ENCODE measurements around the gene MXD1.
"Not testable (repeated sequence)": the region's sequence is repeated elsewhere in the genome, so short reads cannot be mapped to it uniquely, and the experiment has no call there.

MXD1 gene

DNA sequence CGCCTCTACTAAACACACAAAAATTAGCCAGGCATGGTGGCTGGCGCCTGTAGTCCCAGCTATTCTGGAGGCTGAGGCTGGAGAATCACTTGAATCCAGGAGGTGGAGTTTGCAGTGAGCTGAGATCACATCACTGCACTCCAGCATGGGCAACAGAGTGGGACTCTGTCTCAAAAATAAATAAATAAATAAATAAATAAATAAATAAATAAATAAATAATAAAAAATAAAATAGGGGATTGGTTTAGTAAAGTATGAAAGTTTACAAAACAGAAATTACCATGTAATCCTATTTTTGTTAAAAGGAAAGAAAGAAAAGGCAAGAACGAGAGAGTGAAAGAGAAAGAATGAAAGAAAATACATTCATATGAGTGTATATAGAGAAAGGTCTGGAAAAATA lies 35.8 kb downstream of the MXD1 start:
- H3K23ac ChIP-seq (ENCODE audit: low read length); H3K27me3 ChIP-seq (ENCODE audit: insufficient read depth, low read length, poor library complexity); H3K9ac ChIP-seq (ENCODE audit: low read length); H2BK5ac ChIP-seq (ENCODE audit: low read length); H3K36me3 ChIP-seq (ENCODE audit: control insufficient read depth, insufficient read depth, low read length); H3K79me2 ChIP-seq (ENCODE audit: control insufficient read depth, insufficient read depth, low read length); H3K4me3 ChIP-seq (ENCODE audit: low read length); H2AK5ac ChIP-seq (ENCODE audit: low read length); H3K18ac ChIP-seq (ENCODE audit: low read length); H3K4ac ChIP-seq (ENCODE audit: low read depth, low read length); H3K79me1 ChIP-seq (ENCODE audit: low read length); H2BK15ac ChIP-seq (replicated peaks; ENCODE audit: low read depth); H4K5ac ChIP-seq (ENCODE audit: low read length); H3K27ac ChIP-seq (ENCODE audit: low read depth, low read length); H3K4me1 ChIP-seq (ENCODE audit: control insufficient read depth, low read depth, low read length); H2BK120ac ChIP-seq (ENCODE audit: low read depth, low read length); H3K56ac ChIP-seq (ENCODE audit: low read length); H3K4me2 ChIP-seq (ENCODE audit: low read length); H4K8ac ChIP-seq (ENCODE audit: low read depth, low read length); DNase-seq: not testable (repeated sequence)
- no CpG with 5 or more reads among the region's 3 CpGs for WGBS (ENCODE audit: extremely low coverage, insufficient coverage, low lambda C conversion rate)

DNA sequence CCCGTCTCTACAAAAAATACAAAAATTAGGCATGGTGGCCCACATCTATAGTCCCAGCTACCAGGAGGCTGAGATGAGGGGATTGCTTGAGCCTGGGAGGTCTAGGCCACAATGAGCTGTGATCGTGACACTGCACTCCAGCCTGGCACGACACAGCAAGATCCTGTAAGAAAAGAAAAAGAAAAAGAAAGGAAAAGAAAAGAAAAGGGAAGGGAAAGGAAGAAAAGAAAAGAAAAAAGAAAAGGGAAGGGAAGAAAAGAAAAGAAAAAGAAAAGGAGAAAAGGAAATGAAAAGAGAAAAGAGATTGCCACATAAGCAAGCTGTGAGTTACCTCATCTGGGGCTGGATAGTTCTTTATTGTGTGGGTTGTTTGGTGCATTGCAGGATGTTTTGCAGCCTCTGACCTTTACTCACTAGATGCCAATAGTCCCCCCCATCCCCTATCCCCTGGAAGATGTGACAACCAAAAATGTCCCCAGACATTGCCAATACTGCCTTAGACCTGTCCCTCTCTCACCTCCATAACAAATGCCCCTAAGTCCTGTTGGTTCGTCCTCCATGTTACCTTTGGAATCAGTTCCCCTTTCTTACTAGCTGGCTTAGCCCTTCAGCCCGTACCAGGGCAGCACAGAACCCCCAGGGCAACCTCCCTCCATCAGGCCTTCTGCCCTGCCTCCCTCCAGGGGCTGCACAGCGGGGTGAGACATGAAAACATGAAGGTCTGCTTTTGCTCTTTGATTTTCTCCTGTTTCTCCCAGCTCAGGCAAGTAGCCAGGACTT lies 37.6 kb downstream of the MXD1 start:
- no peaks in the 10 kb centered on the region for H3K79me1 ChIP-seq (ENCODE audit: low read length)
- H3K27ac ChIP-seq (ENCODE audit: low read depth, low read length), result no peak overlapping the region
- no peak overlapping the region for H3K18ac ChIP-seq (ENCODE audit: low read length)
- no peaks in the 10 kb centered on the region for H3K36me3 ChIP-seq (ENCODE audit: control insufficient read depth, insufficient read depth, low read length)
- no peak overlapping the region for H2BK15ac ChIP-seq (replicated peaks; ENCODE audit: low read depth)
- no peaks in the 10 kb centered on the region for H3K79me2 ChIP-seq (ENCODE audit: control insufficient read depth, insufficient read depth, low read length)
- H3K4me2 ChIP-seq (ENCODE audit: low read length), result no peak overlapping the region
- H3K23ac ChIP-seq (ENCODE audit: low read length), result no peak overlapping the region
- no peak overlapping the region for H3K4me3 ChIP-seq (ENCODE audit: low read length)
- no peaks in the 10 kb centered on the region for H3K4me1 ChIP-seq (ENCODE audit: control insufficient read depth, low read depth, low read length)
- no peak for DNase-seq
- no peaks in the 10 kb centered on the region for H3K27me3 ChIP-seq (ENCODE audit: insufficient read depth, low read length, poor library complexity)
- H4K8ac ChIP-seq (ENCODE audit: low read depth, low read length), result no peak overlapping the region
- H3K9ac ChIP-seq (ENCODE audit: low read length), result no peak overlapping the region
- no peak overlapping the region for H3K56ac ChIP-seq (ENCODE audit: low read length)
- no peak overlapping the region for H2BK120ac ChIP-seq (ENCODE audit: low read depth, low read length)
- no peak overlapping the region for H3K4ac ChIP-seq (ENCODE audit: low read depth, low read length)
- no peak overlapping the region for H2AK5ac ChIP-seq (ENCODE audit: low read length)
- H2BK5ac ChIP-seq (ENCODE audit: low read length), result no peak overlapping the region
- H4K5ac ChIP-seq (ENCODE audit: low read length), result no peak overlapping the region
- no CpG with 5 or more reads among the region's 6 CpGs for WGBS (ENCODE audit: extremely low coverage, insufficient coverage, low lambda C conversion rate)

DNA sequence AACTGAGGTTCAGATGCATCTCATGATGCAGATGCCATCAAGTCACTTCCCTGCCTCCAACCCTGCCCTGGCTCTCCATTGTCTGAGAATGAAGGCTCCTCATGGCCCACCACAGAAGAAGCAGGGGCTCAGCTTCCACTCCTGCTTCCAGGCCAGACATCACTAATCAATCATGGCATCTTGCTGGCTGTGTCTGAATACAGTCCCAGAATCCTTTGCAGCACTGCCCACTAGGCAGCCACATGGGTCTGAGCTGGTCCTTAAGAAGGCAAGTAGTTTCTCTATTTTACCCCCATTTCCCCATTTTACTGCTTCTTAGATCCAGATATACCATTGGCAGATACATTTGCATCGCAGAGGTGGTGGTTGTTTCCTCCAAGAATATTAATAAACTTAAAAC lies 39.2 kb downstream of the MXD1 start:
- no peak overlapping the region for H3K27ac ChIP-seq (ENCODE audit: low read depth, low read length)
- H3K23ac ChIP-seq (ENCODE audit: low read length), result no peak overlapping the region
- no peak overlapping the region for H3K18ac ChIP-seq (ENCODE audit: low read length)
- H4K8ac ChIP-seq (ENCODE audit: low read depth, low read length), result no peak overlapping the region
- no peak overlapping the region for H3K4me3 ChIP-seq (ENCODE audit: low read length)
- no peak overlapping the region for H3K4me2 ChIP-seq (ENCODE audit: low read length)
- no peak overlapping the region for H2BK5ac ChIP-seq (ENCODE audit: low read length)
- H3K56ac ChIP-seq (ENCODE audit: low read length), result no peak overlapping the region
- DNase-seq, result no peak
- no peaks in the 10 kb centered on the region for H3K27me3 ChIP-seq (ENCODE audit: insufficient read depth, low read length, poor library complexity)
- no peaks in the 10 kb centered on the region for H3K4me1 ChIP-seq (ENCODE audit: control insufficient read depth, low read depth, low read length)
- no peak overlapping the region for H2BK120ac ChIP-seq (ENCODE audit: low read depth, low read length)
- H3K9ac ChIP-seq (ENCODE audit: low read length), result no peak overlapping the region
- H3K4ac ChIP-seq (ENCODE audit: low read depth, low read length), result no peak overlapping the region
- no peak overlapping the region for H2AK5ac ChIP-seq (ENCODE audit: low read length)
- no peak overlapping the region for H4K5ac ChIP-seq (ENCODE audit: low read length)
- H3K36me3 ChIP-seq (ENCODE audit: control insufficient read depth, insufficient read depth, low read length), result no peaks in the 10 kb centered on the region
- H2BK15ac ChIP-seq (replicated peaks; ENCODE audit: low read depth), result no peak overlapping the region
- WGBS (ENCODE audit: extremely low coverage, insufficient coverage, low lambda C conversion rate), result no CpG with 5 or more reads among the region's 1 CpG
- H3K79me1 ChIP-seq (ENCODE audit: low read length), result no peaks in the 10 kb centered on the region
- H3K79me2 ChIP-seq (ENCODE audit: control insufficient read depth, insufficient read depth, low read length), result no peaks in the 10 kb centered on the region

GRCh38 chr2:69955029-69955428 lies 40.1 kb downstream of the MXD1 start:
- Histone ChIP-seq H3K36me3 (ENCODE audit: control insufficient read depth, insufficient read depth, low read length) (no peaks in the 10 kb centered on the region), H3K4me3 (ENCODE audit: low read length) (no peak overlapping the region), H3K23ac (ENCODE audit: low read length) (no peak overlapping the region), H4K5ac (ENCODE audit: low read length) (no peak overlapping the region), H2BK5ac (ENCODE audit: low read length) (no peak overlapping the region), H3K56ac (ENCODE audit: low read length) (no peak overlapping the region), H3K79me2 (ENCODE audit: control insufficient read depth, insufficient read depth, low read length) (no peaks in the 10 kb centered on the region), H3K4me2 (ENCODE audit: low read length) (no peak overlapping the region), H2AK5ac (ENCODE audit: low read length) (no peak overlapping the region), H4K8ac (ENCODE audit: low read depth, low read length) (no peak overlapping the region), H3K9ac (ENCODE audit: low read length) (no peak overlapping the region), H3K27me3 (ENCODE audit: insufficient read depth, low read length, poor library complexity) (no peaks in the 10 kb centered on the region), H3K18ac (ENCODE audit: low read length) (no peak overlapping the region), H2BK15ac (replicated peaks; ENCODE audit: low read depth) (no peak overlapping the region), H3K4me1 (ENCODE audit: control insufficient read depth, low read depth, low read length) (no peaks in the 10 kb centered on the region), H3K4ac (ENCODE audit: low read depth, low read length) (no peak overlapping the region), H3K27ac (ENCODE audit: low read depth, low read length) (no peak overlapping the region), H3K79me1 (ENCODE audit: low read length) (no peaks in the 10 kb centered on the region), H2BK120ac (ENCODE audit: low read depth, low read length) (no peak overlapping the region)
- DNase-seq, result no peak
- WGBS (ENCODE audit: extremely low coverage, insufficient coverage, low lambda C conversion rate), result no CpG with 5 or more reads among the region's 11 CpGs

GRCh38 chr2:69956475-69956979 lies 41.6 kb downstream of the MXD1 start:
- WGBS (ENCODE audit: extremely low coverage, insufficient coverage, low lambda C conversion rate), result no CpG with 5 or more reads among the region's 6 CpGs
- no peaks in the 10 kb centered on the region for H3K4me1 ChIP-seq (ENCODE audit: control insufficient read depth, low read depth, low read length)
- no peak overlapping the region for H3K23ac ChIP-seq (ENCODE audit: low read length)

DNA sequence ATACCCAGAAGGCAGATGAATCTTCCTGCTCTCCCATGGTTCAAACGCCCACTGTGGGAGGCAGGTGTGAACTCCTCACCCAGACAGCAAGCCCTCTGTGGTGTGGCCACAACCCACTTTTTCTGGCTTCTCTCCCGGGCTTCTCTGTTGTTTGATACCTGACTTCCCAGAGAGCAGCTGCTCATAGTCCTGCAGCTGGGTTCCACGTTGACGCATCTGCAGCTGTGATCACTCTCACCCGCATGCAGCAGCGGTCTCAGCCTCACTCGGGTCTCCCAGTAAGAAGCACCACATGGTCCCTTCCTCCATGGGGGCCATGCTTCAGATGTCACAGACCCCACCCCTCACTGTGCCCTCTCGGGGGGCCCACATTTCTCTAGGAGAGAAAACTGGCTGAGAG lies 43.1 kb downstream of the MXD1 start:
- H3K4me3 ChIP-seq (ENCODE audit: low read length), result no peak overlapping the region
- no peak overlapping the region for H3K27ac ChIP-seq (ENCODE audit: low read depth, low read length)
- no peak overlapping the region for H4K8ac ChIP-seq (ENCODE audit: low read depth, low read length)
- H3K79me1 ChIP-seq (ENCODE audit: low read length), result no peaks in the 10 kb centered on the region
- no peaks in the 10 kb centered on the region for H3K4me1 ChIP-seq (ENCODE audit: control insufficient read depth, low read depth, low read length)
- WGBS (ENCODE audit: extremely low coverage, insufficient coverage, low lambda C conversion rate), result no CpG with 5 or more reads among the region's 8 CpGs
- no peak for DNase-seq
- no peak overlapping the region for H2AK5ac ChIP-seq (ENCODE audit: low read length)
- H3K4me2 ChIP-seq (ENCODE audit: low read length), result no peak overlapping the region
- H3K79me2 ChIP-seq (ENCODE audit: control insufficient read depth, insufficient read depth, low read length), result no peaks in the 10 kb centered on the region
- no peak overlapping the region for H3K4ac ChIP-seq (ENCODE audit: low read depth, low read length)
- H2BK5ac ChIP-seq (ENCODE audit: low read length), result no peak overlapping the region
- no peak overlapping the region for H3K23ac ChIP-seq (ENCODE audit: low read length)
- H2BK15ac ChIP-seq (replicated peaks; ENCODE audit: low read depth), result no peak overlapping the region
- no peaks in the 10 kb centered on the region for H3K27me3 ChIP-seq (ENCODE audit: insufficient read depth, low read length, poor library complexity)
- H3K18ac ChIP-seq (ENCODE audit: low read length), result no peak overlapping the region
- no peak overlapping the region for H3K56ac ChIP-seq (ENCODE audit: low read length)
- H4K5ac ChIP-seq (ENCODE audit: low read length), result no peak overlapping the region
- no peak overlapping the region for H2BK120ac ChIP-seq (ENCODE audit: low read depth, low read length)
- H3K36me3 ChIP-seq (ENCODE audit: control insufficient read depth, insufficient read depth, low read length), result no peaks in the 10 kb centered on the region
- H3K9ac ChIP-seq (ENCODE audit: low read length), result no peak overlapping the region

More at GRCh38 chr2:69956475-69956979, 41.6 kb downstream of the MXD1 start:
- Histone ChIP-seq H3K56ac (ENCODE audit: low read length) (no peak overlapping the region), H2BK15ac (replicated peaks; ENCODE audit: low read depth) (no peak overlapping the region), H2BK5ac (ENCODE audit: low read length) (no peak overlapping the region), H3K36me3 (ENCODE audit: control insufficient read depth, insufficient read depth, low read length) (no peaks in the 10 kb centered on the region), H3K79me2 (ENCODE audit: control insufficient read depth, insufficient read depth, low read length) (no peaks in the 10 kb centered on the region), H3K4ac (ENCODE audit: low read depth, low read length) (no peak overlapping the region), H3K27ac (ENCODE audit: low read depth, low read length) (no peak overlapping the region), H3K4me2 (ENCODE audit: low read length) (no peak overlapping the region), H3K79me1 (ENCODE audit: low read length) (no peaks in the 10 kb centered on the region), H4K8ac (ENCODE audit: low read depth, low read length) (no peak overlapping the region), H4K5ac (ENCODE audit: low read length) (no peak overlapping the region), H2BK120ac (ENCODE audit: low read depth, low read length) (no peak overlapping the region), H2AK5ac (ENCODE audit: low read length) (no peak overlapping the region), H3K4me3 (ENCODE audit: low read length) (no peak overlapping the region), H3K18ac (ENCODE audit: low read length) (no peak overlapping the region), H3K9ac (ENCODE audit: low read length) (no peak overlapping the region), H3K27me3 (ENCODE audit: insufficient read depth, low read length, poor library complexity) (no peaks in the 10 kb centered on the region)
- no peak for DNase-seq
